ENCODE data around the gene CNOT8.

CNOT8 gene

DNA sequence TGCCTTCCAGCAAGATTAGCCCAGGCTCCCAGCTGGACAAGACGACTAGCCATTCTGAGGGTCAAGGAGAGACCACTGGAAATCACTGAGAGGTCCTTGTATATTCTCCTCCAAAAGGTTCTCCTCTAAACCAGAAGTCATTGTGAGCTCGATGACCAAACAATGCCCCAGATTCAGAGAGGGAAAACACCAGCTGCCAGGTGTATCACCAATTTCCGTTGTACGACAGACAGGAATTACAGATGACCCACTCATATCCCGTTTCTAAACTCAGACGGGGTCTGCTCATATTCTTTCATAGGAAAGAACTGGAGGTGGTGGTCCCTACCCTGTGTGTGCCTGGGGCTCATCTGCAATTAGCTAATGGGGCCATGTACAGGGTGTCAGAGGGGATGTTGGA is 22.2 kb upstream of the CNOT8 start:
- DNase-seq = no peak

DNA sequence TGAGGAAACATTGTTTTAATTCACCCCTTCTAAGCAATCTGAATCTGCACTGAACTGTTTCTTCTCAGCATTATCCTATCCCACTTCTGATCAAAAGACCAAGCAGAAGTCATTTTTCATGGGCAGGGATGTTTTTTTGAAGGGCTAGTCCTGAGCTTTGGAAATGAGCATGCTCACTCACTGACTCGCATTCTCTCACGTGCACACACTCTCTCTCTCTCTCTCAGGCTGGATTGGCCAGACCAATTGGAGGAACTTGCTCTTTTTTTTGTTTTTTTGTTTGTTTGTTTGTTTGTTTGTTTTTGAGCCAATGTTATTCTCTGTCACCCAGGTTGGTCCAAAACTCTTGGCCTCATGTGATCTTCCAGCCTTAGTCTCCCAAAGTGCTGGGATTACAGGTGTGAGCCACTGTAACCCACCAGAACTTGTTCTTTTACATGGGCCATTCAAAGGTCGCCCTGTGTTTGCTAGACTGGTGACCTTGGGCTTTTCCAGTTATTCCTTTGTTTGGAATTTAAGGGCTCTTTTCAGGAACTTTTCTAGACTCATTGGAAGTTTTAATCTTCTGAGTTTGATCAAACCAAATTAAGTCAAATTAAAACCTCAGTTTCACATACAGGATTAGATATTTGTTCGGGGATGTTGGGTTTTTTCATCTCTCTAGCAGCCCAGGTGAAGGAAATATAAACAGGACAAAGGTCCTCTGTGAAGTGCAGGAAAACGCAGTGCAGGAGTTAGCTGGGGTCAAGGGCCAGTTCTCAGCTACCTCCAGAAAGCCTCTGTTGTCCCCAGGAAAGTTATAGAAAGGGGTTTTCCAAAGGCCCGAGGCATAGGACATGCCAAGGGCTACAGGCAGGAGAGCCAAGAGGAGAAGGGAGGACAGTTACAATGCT is 21.2 kb upstream of the CNOT8 start:
- no peak for DNase-seq

DNA sequence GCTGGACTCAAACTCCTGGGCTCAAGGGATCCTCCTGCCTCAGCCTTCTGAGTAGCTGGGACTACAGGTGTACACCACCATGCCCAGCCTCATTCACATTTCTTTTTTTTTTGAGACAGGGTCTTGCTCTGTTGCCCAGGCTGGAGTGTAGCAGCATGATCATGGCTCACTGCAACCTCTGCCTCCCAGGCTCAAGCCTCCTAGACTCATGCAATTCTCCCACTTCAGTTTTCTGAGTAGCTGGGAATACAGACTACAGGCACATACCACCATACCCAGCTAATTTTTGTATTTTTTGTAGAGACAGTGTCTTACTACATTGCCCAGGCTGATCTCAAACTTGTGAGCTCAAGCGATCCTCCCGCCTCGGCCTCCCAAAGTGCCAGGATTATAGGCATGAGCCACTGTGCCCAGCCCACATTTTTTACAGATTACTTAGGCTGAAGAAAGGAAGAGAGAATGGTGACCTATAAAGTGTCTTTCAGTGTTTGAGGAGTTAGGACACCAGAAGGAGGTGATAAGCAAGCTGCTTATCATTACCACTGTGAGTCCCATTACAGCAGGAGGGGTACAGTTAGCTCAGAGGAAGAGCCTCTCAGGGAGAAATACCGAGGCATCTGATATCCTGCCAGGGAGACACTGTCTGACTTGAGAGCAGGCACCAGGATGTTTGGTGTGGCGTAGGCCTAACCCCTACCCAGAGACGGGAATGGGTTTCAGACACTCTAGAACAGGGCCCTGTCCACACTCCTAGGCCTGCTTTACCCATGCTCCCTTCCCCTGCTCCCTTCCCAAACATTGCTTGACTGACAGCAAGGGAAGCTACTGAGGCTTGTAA is 17.8 kb upstream of the CNOT8 start:
- DNase-seq = no peak

DNA sequence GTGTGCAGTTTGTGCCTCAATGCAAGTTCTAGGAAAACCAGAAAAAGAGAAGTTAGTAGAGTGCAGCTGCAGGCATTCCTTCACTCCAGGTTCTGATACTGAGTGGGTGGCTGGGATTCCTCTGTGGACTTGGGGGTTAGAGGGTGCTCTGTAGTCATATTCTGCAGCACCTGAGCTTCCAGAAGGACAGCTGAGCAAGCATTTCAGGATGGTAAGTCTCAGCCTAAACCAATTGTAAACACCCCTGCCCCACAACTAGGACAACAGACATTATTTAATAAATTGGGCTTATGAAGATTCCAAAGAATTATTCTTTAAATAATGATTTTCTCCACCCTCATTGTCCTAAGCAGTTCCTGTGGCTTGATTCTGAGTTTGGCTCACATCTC is 17.2 kb upstream of the CNOT8 start:
- DNase-seq = no peak

DNA sequence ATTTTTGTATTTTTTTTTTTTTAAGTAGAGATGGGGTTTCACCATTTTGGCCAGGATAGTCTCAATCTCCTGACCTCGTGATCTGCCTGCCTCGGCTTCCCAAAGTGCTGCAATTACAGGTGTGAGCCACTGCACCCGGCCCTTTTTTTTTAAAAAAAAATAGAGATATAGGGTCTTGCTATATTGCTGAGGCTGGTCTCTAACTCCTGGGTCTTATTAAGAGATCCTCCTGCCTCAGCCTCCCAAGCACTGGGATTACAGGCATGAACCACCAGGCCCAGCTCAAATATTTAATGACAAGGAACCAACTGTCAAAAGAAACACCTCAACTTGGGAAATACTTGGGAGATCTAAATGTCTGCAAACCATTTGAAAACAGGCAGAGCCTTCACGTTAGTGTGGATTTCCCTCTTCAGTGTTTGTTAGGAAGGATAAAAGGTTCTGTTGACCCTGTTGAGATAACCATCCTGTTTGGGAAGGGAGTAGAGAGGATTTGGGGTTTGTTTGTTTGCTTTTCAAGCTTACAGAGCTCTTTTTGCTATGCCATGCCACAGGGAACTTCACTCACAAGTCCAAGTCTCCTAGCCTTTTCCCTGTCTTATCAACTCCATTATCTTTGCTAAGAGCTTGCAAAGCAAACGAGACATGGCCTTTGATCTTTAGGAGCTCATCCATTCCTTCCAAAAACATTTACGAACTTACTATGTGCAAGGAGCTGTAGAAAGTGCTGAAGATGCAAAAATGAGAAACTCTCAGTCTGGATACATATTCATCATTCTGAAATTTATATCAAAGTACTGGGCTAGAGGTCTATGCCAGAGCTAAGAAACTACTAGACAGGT is 15.5 kb upstream of the CNOT8 start:
- no peak for DNase-seq

DNA sequence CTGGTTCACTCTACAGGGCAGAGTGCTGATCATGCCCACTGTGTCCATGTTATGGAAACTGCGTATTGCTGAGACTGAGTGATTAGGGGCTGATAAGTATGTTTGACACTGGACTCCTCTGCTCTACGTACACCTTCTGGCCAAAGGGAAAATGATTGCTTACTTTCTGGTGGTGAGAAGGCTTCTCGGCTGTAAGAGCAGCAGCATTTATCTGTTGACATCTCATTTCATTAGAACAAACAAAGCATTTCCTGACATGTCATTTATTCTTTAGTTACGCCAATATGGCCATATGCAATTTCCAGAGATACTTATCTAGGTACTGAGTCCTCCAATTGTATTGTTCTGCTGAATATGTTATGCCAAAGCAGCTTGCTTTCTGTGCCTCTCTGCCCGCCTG is 13.6 kb upstream of the CNOT8 start:
- no peak for DNase-seq

DNA sequence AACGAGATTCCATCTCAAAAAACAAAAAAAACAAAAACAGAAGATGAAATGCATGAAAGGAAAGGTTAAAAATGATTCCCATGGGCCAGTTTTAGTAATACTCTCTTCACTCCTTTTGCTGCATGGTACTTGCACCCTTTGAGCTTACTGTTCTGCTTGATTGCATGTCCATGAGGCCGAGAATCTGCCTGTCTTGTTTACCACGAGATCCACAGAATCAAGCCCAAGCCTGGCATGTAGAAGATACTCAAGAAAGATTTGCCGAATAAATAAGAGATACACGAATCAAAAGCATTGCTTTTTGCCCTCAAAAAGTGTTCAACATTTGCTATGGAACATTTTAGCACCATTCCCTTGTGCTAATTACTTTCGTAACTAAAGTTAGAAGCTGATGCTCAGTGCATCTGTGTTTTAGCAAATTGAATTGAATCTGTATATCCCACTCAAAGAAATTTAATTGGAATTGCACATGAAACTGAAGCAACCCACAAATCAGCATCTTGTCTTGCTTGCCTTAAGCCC is 9.1 kb upstream of the CNOT8 start:
- no peak for DNase-seq

DNA sequence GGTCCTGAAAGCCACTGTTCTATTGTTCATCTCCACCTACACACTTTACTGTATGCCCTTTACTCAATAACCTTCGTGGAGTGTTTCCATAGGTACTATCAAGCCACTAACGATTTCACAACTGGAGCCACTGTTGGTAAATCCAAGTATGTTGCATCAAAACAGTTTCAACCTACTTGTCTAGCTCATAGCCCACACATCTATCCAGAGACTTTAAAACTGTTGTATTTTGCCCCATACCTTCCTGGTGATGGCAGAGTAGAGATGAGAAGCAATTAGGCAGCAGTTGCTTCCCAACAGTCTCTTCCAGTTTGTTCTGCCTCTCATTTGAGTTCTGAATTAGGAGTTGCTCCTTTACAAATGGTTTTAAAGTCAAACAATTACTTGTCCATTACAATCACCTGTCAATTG is 8.6 kb upstream of the CNOT8 start:
- DNase-seq = no peak

DNA sequence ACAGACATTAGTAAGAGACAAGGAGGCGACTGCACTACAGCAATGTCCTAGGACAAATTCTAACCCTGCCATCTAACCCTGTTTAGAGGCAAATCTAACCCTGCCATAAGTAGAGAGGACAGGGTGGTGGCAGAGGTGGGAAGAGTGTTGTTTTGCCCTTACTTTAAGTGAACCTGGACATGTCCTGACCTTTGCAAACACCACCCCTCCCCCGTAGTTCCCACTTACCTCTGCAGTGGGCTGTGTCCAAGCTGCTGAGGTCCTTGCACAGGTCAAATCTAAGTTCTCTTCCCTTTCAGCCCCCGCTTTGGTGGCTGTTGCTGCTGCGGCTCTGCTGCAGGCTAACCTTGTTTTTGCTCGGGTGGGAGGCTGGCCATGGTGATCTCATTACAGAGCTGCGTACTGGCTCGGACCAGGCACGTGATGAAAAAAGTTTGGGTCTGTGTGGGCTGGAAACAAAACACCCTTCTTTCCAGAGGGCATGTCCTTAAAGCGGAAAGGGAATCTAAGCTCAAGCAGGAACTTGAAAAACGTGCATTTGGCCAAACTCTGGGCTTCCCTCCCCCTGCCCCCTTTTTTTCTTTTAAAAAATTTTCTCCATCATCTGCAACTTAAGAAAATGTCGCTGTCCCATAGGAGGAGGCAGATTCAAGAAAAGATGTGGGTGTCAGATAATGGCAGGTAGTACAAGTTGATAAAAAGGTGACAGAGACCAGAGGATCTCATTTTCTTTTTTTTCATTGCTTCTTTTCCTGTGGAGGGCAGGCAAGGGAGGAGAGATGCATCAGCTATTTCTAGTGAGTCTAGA is 8.0 kb upstream of the CNOT8 start, which contains the start of gene FAXDC2:
TSS of gene FAXDC2 (minus strand) at position 349 of the 808 bp plus-strand sequence. CDS start 12,425 bp downstream, outside the sequence.
- no peak for DNase-seq

DNA sequence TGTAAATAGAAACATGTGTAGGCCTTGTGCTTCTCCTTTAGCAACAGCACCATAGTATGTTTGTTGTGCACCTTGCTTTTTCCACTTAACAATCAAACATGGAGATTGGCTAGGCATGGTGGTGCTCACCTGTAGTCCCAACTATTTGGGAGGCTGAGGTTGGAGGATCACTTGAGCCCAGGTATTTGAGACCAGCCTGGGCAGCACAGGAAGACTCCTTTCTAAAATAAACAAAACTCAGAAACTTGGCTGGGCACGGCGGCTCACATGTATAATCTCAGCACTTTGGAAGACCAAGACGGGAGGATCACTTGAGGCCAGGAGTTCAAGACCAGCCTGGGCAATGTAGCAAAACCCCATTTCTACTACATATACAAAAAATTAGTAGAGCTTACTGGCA is 7.1 kb upstream of the CNOT8 start:
- DNase-seq = no peak

DNA sequence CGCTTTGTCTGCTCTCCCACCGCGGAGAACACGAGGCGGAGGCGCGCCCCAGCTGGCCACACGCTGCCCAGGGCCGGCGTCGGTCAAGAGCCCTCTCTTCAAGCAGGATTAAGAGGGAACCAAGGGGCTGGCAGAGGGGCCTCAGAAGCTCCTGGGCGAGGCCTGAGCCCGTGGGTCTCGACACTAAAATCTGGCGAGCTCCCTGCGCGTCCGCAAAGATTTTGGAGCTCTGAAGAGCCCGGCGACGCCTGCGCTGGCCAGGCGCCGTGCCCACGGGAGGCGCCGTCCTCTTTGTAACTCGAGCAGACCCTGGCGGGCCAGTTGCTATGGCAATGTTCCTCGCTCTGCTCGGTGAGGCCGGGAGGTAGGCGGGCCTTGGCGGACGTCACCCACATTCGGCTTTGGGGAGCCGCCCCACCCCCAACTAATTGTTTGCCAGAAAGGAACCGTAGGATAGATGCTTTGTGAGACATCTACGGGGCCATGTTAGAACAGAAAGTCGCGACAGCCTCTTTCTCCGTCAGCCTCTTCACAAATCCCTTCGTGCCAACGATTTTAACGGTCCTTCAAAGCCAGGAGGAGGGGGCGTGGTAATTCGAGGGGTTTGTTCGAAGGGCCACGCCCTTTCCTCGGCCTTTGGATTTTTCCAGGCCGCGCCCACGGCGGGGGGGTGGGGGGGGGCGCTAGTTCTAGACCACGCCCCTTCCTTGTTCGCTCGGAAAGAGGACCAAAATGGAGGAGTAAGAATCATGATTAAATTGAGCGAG is 714 bp upstream of the CNOT8 start:
- DNase-seq = peak; percentile 92 to 93

DNA sequence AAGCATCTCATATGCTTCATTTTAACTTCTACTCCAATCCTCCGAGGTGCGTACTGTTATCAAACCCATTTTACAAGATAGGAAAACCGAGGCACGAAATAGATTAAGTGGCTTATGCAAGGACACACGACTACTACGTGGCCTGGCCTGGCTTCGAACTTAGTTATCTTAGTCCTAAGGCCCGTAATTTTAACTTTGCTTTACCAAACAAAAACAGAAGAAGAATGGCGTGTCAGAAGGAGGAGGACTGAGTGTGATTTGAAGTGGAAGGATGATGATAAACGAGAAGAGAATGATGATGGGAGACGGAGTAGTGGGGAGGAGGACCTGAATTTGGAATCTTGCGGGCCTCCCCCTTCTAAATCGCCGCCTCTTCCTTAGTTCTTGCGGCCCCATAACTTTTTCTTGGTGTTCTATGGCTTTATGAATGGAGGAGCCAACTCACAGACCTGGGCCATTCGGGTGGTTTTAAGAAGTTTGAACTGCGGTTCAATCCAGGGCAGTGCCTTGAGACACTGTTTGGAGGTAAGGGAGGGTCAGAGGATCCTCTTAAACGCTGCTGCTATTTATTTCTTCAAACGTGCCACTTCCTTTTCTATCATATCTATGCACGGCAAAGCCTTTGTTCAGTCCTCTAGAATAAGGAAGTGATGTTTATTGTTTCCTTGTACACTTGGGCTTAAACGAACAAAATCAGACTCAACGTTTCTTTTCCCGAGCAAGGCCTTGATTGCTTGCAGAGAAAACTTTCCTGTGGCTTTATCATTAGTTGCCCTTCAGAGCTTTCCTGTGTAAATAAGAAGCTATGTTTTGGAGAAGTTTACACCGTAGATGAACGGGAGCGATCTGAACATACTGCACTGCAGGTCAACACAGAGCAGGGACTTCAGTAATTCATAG is 795 bp downstream of the CNOT8 start:
- DNase-seq = peak in 1 of 2 donors; percentile 42

DNA sequence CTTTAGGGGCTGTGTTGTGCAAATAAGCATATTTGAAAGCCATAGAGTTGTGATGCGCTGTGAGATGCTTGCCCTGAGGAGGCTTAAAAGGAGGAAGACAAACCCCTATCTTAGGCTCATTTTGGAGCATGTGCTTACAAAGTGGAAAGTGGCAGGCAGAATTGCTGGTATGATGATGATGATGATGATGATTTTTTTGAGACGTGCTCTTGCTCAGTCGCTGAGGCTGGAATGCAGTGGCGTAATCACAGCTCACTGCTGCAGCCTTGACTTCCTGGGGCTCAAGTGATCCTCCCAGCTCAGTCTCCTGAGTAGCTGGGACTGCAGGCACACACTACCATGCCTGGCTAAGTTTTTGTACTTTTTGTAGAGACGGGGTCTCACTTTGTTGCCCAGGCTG is 1.7 kb downstream of the CNOT8 start:
- no peak for DNase-seq

DNA sequence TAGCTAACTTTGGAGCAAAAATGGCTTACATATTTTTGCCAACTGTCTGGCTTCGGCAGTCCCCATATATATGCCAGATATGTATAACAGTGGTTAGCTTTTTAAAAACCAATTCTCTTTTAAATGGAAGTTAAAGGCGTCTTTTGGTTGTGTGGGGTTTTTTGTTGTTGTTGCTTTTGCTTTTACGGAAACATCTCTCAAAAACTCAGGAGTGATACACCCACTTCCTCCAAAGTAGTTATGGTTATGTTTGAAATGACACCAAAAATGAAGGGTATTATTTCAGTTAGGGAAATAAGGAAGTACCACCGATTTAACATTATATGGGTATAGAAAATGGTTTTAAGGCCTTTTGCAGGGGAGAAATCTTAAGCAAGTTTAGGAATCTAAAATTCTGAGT is 2.3 kb downstream of the CNOT8 start:
- peak in 1 of 2 donors; percentile 9 for DNase-seq

DNA sequence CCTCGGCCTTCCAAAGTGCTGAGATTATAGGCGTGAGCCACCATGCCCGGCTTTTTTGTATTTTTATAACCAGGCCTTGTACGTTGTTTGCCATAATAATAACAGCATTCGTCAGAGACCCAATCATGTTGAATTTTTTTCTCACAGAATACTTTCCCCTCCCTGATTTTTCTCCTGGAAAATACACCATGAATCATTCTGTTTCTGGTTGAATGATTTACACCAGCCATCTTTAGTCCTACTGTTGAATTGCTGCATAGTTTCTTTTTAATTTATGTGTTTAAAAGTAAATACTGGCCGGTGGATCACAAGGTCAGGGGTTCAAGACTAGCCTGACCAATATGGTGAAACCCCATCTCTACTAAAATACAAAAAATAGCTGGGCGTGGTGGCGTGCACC is 3.5 kb downstream of the CNOT8 start:
- no peak for DNase-seq

DNA sequence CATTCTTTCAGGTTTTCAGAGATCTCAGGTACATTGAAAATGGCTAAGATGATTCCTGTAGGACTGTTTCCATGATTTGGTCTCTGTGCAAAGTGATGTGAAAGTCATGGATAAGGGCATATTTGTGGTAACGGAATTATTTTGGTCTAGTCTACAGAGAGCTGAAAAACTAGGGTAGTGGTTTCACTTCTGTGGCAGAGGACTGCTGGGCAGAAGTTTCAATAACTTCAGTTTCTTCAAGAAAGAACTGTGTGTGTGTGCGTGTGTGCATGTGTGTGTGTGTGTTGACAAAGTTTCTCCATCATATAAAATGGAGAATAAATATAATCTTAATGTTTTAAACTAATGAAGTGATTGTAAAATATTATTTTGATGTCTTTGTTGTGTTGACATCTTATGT is 4.3 kb downstream of the CNOT8 start:
- DNase-seq = peak in 1 of 2 donors; percentile 7

DNA sequence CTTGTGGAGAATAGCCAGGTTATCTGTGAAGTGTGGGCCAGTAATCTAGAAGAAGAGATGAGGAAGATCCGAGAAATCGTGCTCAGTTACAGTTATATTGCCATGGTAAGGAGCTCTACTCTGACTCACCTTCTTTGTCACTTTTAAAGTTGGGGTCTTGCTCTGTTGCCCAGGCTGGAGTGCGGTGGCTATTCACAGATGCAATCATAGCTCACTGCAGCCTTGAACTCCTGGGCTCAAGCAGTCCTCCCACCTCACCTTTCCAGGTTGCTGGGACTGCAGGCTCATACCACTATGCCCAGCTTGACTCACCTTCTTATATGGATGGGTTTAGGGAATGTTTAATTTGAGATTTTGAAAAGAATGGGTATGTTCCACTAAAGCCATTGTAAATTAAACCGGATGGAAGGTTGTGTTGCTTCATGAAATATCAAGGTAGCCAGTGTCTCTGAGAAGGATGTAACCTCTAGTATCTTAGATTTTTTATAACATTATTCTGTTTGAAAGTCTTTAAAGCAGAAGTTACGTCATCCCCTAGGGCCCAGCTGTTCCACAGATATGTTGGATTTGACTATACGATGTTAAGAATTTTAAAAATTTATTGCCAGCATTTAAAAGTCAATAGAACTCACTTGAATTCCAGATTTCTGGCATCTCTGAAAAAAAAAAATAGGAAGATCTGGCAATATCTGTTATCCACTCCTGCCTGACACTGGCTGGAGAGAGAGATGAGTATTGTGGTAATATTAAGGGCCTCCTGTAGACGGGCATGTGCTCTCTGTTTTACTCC is 5.1 kb downstream of the CNOT8 start:
- no peak for DNase-seq

DNA sequence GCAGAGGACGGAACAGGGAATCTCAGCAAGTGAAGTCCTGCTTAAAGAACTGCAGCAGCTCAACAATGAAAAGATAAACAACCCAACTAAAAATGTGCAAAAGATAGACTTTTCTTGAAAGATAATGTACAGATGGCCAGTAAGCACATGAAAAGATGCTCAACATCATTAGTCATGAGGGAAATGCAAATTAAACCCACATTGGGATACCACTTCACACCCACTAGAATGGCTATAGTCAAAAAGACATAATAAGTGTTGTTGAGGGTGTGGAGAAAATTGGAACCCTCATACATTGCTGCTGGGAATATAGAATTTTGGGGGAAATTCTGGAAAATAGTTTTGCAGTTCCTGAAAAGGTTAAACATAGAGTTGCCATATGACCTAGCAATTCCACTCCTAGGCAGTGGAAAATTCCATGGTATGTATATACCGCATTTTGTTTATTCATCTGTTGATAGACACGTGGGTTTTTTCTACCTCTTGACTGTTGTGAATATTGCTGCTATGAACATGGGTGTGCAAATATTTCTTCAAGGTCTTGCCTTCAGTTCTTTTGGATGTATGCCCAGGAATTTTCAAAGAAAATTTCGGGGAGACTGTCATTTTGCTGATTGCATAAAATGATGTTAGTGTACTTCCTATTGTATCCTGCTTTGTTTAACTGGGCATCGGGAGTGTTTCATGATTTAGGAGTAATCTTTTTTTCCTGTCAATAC is 7.2 kb downstream of the CNOT8 start:
- DNase-seq = no peak
